Activated naive CD8-positive, alpha-beta T cell treated with anti-CD3 and anti-CD28 coated beads, Interleukin-2, amount 50 U/mL, for 24 hours (primary cell): ENCODE results near the gene ASIC2.

ENCODE experiments used
- ATAC-seq: fragments of 150-1000 bp; cut with Tn5 transposase; one replicate; pipeline ENCODE4 v1.10.0; 2021
- DNase-seq: peaks from one replicate; pipeline ENCODE4 v3.0.0; 2021
- H3K27ac Mint-ChIP-seq: one replicate; pipeline ENCODE4 v1.8.0; 2021; ENCODE audit warnings: mild to moderate bottlenecking, mixed read lengths
- H3K27me3 Mint-ChIP-seq: one replicate; pipeline ENCODE4 v1.8.0; 2021; ENCODE audit warnings: mixed read lengths
- H3K36me3 Mint-ChIP-seq: one replicate; pipeline ENCODE4 v1.8.0; 2021; ENCODE audit warnings: low read depth, mixed read lengths
- H3K4me1 Mint-ChIP-seq: one replicate; pipeline ENCODE4 v1.8.0; 2021; ENCODE audit warnings: mixed read lengths
- H3K4me3 Mint-ChIP-seq: one replicate; pipeline ENCODE4 v1.8.0; 2021; ENCODE audit warnings: mild to moderate bottlenecking, moderate library complexity, mixed read lengths
- H3K9me3 Mint-ChIP-seq: one replicate; pipeline ENCODE4 v1.8.0; 2021; ENCODE audit warnings: mixed read lengths

ASIC2 gene

DNA sequence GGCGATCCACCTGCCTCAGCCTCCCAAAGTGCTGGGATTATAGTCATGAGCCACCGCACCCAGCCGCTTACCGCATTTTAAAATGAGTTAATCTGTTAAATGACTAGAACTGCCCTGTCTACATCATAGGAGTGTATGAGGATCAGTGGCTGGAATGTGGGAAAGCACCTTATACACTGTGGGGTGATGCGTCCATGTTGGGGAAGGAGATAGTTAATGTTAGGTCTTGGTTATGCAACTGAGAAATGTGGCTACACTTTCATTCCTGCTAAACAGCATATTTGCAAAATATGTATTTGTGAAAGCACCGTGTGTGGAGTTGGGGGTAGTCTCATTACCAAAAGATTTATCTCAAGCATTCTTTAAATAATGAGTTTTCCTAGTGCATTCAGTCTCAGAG is 193.8 kb downstream of the ASIC2 start:
- no peak for ATAC-seq
- no peaks in the 10 kb centered on the region for H3K9me3 Mint-ChIP-seq
- no peaks in the 10 kb centered on the region for H3K4me1 Mint-ChIP-seq
- H3K4me3 Mint-ChIP-seq = no peak overlapping the region
- no peak for DNase-seq
- peaks cover 4% of the 10 kb centered on the region for H3K27me3 Mint-ChIP-seq
- H3K36me3 Mint-ChIP-seq = no peaks in the 10 kb centered on the region
- no peak overlapping the region for H3K27ac Mint-ChIP-seq

- DNase-seq (no peak), ATAC-seq (no peak)
- no peak overlapping the region for H3K4me3 Mint-ChIP-seq
- no peaks in the 10 kb centered on the region for H3K9me3 Mint-ChIP-seq
- H3K4me1 Mint-ChIP-seq = no peaks in the 10 kb centered on the region
- H3K27ac Mint-ChIP-seq = no peak overlapping the region
- H3K27me3 Mint-ChIP-seq = peaks cover 5% of the 10 kb centered on the region
- no peaks in the 10 kb centered on the region for H3K36me3 Mint-ChIP-seq
These were observed 195.7 kb downstream of the ASIC2 start for GRCh38 chr17:33097411-33097810.

GRCh38 chr17:33096161-33096560 is 196.9 kb downstream of the ASIC2 start:
- no peaks in the 10 kb centered on the region for H3K9me3 Mint-ChIP-seq
- H3K4me1 Mint-ChIP-seq = no peaks in the 10 kb centered on the region
- no peak overlapping the region for H3K4me3 Mint-ChIP-seq
- no peaks in the 10 kb centered on the region for H3K36me3 Mint-ChIP-seq
- H3K27ac Mint-ChIP-seq = no peak overlapping the region
- ATAC-seq (no peak), DNase-seq (no peak)
- H3K27me3 Mint-ChIP-seq = peaks cover 5% of the 10 kb centered on the region

DNA sequence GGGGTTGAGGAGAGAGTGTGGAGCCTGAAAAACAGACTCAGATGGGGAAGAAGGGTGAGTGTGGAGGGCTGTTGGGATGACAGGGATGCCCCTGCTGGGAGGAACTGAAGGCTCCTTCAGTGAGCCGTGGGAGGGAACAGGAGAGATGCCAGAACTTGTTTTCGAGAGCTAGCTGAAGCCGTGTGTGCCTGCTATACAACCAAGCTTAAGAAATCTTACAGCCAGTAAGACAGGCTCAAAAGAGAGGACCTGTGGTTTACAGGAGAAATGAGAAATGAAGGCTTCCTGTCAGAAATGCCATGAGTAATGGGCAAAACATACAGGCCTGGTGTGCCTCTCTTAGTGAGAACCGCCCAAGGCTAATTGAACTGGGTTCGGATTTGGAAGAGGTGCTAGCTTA is 201.8 kb downstream of the ASIC2 start:
- Mint-ChIP-seq H3K27me3 (peaks cover 13% of the 10 kb centered on the region), H3K36me3 (no peaks in the 10 kb centered on the region), H3K4me1 (no peaks in the 10 kb centered on the region), H3K4me3 (no peak overlapping the region), H3K9me3 (no peaks in the 10 kb centered on the region), H3K27ac (no peak overlapping the region)
- DNase-seq = no peak
- no peak for ATAC-seq

DNA sequence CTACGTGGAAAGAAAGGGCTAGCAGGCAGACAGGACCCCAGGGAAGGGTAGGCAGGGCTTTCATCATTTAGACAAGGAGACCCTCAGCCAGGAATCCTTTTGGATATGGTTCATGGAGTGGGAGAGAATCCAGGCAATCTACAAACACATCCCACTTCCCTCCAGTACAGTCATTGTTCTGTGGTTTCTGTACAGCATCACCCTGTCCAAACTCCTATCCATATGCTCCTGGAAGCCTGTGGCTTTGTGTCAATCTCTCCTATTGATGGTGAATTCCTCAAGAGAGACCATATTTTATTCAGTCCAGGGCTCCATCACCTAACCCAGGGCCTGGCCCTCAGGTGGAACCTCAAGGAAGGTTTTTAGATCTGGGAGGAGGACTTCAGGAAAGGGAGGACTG is 202.3 kb downstream of the ASIC2 start:
- Mint-ChIP-seq H3K27ac (no peak overlapping the region), H3K9me3 (no peaks in the 10 kb centered on the region), H3K36me3 (no peaks in the 10 kb centered on the region), H3K27me3 (peaks cover 13% of the 10 kb centered on the region), H3K4me1 (no peaks in the 10 kb centered on the region), H3K4me3 (no peak overlapping the region)
- ATAC-seq (no peak), DNase-seq (no peak)

- no peaks in the 10 kb centered on the region for H3K4me1 Mint-ChIP-seq
- DNase-seq (no peak), ATAC-seq (no peak)
- H3K4me3 Mint-ChIP-seq = no peak overlapping the region
- no peaks in the 10 kb centered on the region for H3K36me3 Mint-ChIP-seq
- peaks cover 15% of the 10 kb centered on the region for H3K27me3 Mint-ChIP-seq
- H3K9me3 Mint-ChIP-seq = no peaks in the 10 kb centered on the region
- no peak overlapping the region for H3K27ac Mint-ChIP-seq
These were observed 206.2 kb downstream of the ASIC2 start for GRCh38 chr17:33086878-33087277.

DNA sequence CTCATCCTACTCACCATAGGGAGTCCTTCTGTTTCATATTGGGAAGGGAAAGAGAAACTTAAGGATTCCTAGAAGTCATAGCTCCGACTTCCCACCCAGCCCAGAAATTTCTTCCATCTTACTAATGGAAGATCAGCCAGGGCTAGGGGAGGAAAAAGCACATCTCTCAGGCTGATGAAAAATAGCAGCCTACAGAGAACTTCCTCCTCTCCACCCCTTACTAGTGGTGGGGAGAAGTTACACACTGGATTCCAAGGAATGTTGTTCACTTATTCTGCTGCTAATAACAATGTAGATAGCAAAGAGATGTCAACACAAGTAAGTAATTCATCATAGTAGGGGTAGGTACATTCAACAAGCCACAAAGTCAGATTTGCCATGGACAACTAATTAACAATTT is 207.1 kb downstream of the ASIC2 start:
- DNase-seq (no peak), ATAC-seq (no peak)
- H3K4me3 Mint-ChIP-seq = no peak overlapping the region
- H3K4me1 Mint-ChIP-seq = no peaks in the 10 kb centered on the region
- no peaks in the 10 kb centered on the region for H3K36me3 Mint-ChIP-seq
- no peak overlapping the region for H3K27ac Mint-ChIP-seq
- H3K27me3 Mint-ChIP-seq = peaks cover 13% of the 10 kb centered on the region
- no peaks in the 10 kb centered on the region for H3K9me3 Mint-ChIP-seq

GRCh38 chr17:33085256-33085655 is 207.8 kb downstream of the ASIC2 start:
- Mint-ChIP-seq H3K9me3 (no peaks in the 10 kb centered on the region), H3K27me3 (peaks cover 12% of the 10 kb centered on the region), H3K4me3 (no peak overlapping the region), H3K36me3 (no peaks in the 10 kb centered on the region), H3K27ac (no peak overlapping the region), H3K4me1 (no peaks in the 10 kb centered on the region)
- DNase-seq (no peak), ATAC-seq (no peak)

DNA sequence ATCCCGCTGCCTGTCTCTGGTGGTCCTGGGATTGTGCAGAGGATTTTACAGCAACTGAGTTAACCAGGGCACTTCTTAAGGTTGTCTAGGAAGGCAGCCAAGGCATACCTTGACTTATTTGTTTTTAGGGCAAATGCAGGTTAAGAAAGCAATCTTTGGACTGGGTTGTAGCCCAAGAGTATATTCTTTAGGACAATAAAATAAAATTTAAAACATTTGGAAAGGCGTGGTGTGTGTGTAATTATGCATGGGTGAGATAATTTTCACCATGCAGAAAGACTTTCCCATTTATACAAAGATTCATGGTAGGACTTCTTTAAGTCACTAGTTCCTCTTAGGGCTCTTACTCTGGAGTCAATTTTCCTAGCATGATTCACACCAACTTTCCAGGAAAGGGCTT is 208.3 kb downstream of the ASIC2 start:
- DNase-seq (no peak), ATAC-seq (no peak)
- Mint-ChIP-seq H3K4me3 (no peak overlapping the region), H3K36me3 (no peaks in the 10 kb centered on the region), H3K4me1 (no peaks in the 10 kb centered on the region), H3K27me3 (peaks cover 13% of the 10 kb centered on the region), H3K9me3 (no peaks in the 10 kb centered on the region), H3K27ac (no peak overlapping the region)

DNA sequence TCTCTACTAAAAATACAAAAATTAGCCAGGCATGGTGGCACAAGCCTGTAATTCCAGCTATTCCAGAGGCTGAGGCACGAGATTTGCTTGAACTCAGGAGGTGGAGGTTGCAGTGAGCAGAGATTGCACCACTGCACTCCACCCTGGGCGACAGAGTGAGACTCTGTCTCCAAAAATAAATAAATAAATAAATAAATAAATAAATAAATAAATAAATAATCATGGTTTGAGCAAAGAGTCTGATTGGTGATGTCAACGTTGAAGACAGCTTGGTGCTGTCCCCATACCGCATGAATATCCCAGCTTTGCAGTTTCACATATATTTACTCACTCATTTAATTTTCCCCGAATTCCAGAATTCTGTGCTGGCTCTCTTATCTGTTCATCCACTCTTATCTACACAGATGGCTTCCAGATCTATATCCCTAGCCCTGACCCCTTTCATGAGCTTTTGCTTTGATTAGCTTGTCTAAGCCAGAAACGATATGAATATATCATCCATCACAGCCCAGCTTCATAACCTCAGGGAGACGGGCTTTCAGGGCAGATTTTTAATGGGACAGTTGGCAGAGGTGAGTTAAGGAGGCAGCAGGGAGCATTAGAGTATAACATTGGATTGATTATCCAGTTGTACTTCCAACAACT is 210.4 kb downstream of the ASIC2 start:
- H3K36me3 Mint-ChIP-seq = no peaks in the 10 kb centered on the region
- no peaks in the 10 kb centered on the region for H3K4me1 Mint-ChIP-seq
- no peaks in the 10 kb centered on the region for H3K9me3 Mint-ChIP-seq
- no peak overlapping the region for H3K27ac Mint-ChIP-seq
- ATAC-seq (no peak), DNase-seq (no peak)
- H3K4me3 Mint-ChIP-seq = no peak overlapping the region
- H3K27me3 Mint-ChIP-seq = peaks cover 22% of the 10 kb centered on the region

- Mint-ChIP-seq H3K27ac (no peak overlapping the region), H3K36me3 (no peaks in the 10 kb centered on the region), H3K4me3 (no peak overlapping the region), H3K9me3 (no peaks in the 10 kb centered on the region), H3K27me3 (peaks cover 24% of the 10 kb centered on the region), H3K4me1 (no peaks in the 10 kb centered on the region)
- DNase-seq (no peak), ATAC-seq (no peak)
These were observed 213.0 kb downstream of the ASIC2 start for GRCh38 chr17:33080091-33080490.

GRCh38 chr17:33079201-33079600 is 213.9 kb downstream of the ASIC2 start:
- Mint-ChIP-seq H3K4me3 (no peak overlapping the region), H3K27me3 (peaks cover 24% of the 10 kb centered on the region), H3K9me3 (no peaks in the 10 kb centered on the region), H3K36me3 (no peaks in the 10 kb centered on the region), H3K4me1 (no peaks in the 10 kb centered on the region), H3K27ac (no peak overlapping the region)
- DNase-seq = no peak
- no peak for ATAC-seq

GRCh38 chr17:33076979-33077378 is 216.1 kb downstream of the ASIC2 start:
- Mint-ChIP-seq H3K9me3 (no peaks in the 10 kb centered on the region), H3K36me3 (no peaks in the 10 kb centered on the region)
- ATAC-seq = no peak

DNA sequence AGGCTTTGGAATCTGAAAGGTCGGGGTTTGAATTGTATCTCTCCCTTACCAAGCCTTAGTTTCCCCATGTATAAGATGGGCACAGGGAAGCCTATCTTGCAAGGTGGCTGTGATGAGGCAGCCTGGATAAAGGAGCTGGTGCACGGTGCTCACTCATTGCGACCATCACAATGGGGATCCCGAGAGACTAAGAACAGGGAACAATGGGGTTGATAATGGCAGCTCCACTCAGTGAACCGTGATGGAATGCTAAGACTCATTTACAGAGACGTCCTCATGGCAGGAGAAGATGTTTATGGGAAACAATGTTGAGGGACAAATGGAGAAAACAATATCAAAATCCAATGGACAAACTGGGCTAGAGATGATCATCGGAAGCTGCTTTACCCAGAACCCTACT is 219.7 kb downstream of the ASIC2 start:
- Mint-ChIP-seq H3K36me3 (no peaks in the 10 kb centered on the region), H3K4me3 (no peak overlapping the region), H3K27ac (no peak overlapping the region), H3K27me3 (peaks cover 5% of the 10 kb centered on the region), H3K9me3 (no peaks in the 10 kb centered on the region), H3K4me1 (no peaks in the 10 kb centered on the region)
- DNase-seq (no peak), ATAC-seq (no peak)

More at GRCh38 chr17:33076979-33077378, 216.1 kb downstream of the ASIC2 start:
- H3K4me3 Mint-ChIP-seq = no peak overlapping the region
- no peak overlapping the region for H3K27ac Mint-ChIP-seq
- H3K27me3 Mint-ChIP-seq = peaks cover 19% of the 10 kb centered on the region
- no peak for DNase-seq
- H3K4me1 Mint-ChIP-seq = no peaks in the 10 kb centered on the region

DNA sequence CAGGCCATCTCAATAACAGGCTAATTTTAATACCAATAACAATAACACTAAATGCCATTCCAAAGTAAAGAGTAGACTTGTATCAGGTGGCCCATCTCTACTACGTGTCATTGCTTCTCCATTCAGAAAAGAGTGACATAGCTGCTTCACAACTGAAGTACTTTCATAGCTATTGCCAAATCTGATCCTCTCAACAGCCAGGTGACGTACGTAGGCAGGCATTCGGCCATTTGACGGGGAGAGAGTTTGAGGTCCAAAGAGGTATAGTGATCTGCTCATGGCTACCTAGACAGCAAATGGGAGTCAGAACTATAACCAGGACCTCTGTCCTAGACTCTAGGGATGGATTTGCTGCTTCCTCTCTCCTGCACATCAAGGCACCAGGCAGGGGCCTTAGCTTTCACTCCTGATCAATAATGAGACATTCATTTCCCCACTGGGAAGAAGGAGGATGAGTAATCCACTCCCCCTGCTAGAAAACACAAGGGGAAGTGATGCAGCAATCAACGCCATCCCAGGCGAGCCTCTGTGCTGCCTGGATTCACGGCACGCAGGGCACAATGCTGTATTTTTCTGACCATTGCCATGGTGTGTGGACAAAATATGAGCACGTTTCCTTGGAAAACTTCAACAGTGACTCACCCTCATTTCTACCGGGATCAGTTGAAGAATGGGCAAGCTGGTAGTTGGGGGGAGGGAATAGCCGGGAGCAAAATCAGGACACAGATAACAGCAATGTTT is 220.5 kb downstream of the ASIC2 start:
- H3K27ac Mint-ChIP-seq = no peak overlapping the region
- no peak for ATAC-seq

More for the DNA sequence above, 220.5 kb downstream of the ASIC2 start:
- Mint-ChIP-seq H3K36me3 (no peaks in the 10 kb centered on the region), H3K27me3 (peaks cover 5% of the 10 kb centered on the region), H3K4me3 (no peak overlapping the region), H3K9me3 (no peaks in the 10 kb centered on the region), H3K4me1 (no peaks in the 10 kb centered on the region)
- DNase-seq = no peak
